Neural progenitor cell (in vitro differentiated cells): ENCODE data around the gene CALHM1. TPM values are rescaled to one million over a fixed set of nuclear protein-coding genes. Genes with fewer than 3 reads are reported as not detected.

Experiments
- DNase-seq: peaks from one replicate; pipeline ENCODE4 v3.0.0-alpha.2; 2016; ENCODE audit warnings: low spot score
- H2AFZ ChIP-seq: fragments of 200-600 bp; sonication (generic); replicated peaks from 2 replicates; pipeline ENCODE4 v1.6.1; 2016; ENCODE audit warnings: antibody characterized with exemption
- H3F3A ChIP-seq: fragments of 200-600 bp; sonication (generic); 2 replicates; pipeline ENCODE4 v1.6.1; 2016; ENCODE audit warnings: antibody characterized with exemption, low read depth
- H3K27ac ChIP-seq: fragments of 200-600 bp; sonication (generic); 2 replicates; pipeline ENCODE4 v1.5.1; 2016; ENCODE audit warnings: mild to moderate bottlenecking
- H3K27me3 ChIP-seq: fragments of 200-600 bp; sonication (generic); 2 replicates; pipeline ENCODE4 v1.6.1; 2016; ENCODE audit warnings: mild to moderate bottlenecking, moderate library complexity
- H3K36me3 ChIP-seq: fragments of 200-600 bp; sonication (generic); 2 replicates; pipeline ENCODE4 v1.5.1; 2016
- H3K4me1 ChIP-seq: fragments of 200-600 bp; sonication (generic); 2 replicates; pipeline ENCODE4 v1.6.1; 2016; ENCODE audit warnings: mixed run types
- H3K4me2 ChIP-seq: fragments of 200-600 bp; sonication (generic); 2 replicates; pipeline ENCODE4 v1.6.1; 2016
- H3K4me3 ChIP-seq: fragments of 200-600 bp; sonication (generic); 2 replicates; pipeline ENCODE4 v1.5.1; 2016
- H3K79me2 ChIP-seq: fragments of 200-600 bp; sonication (generic); 2 replicates; pipeline ENCODE4 v1.6.1; 2016; ENCODE audit warnings: low read depth
- H3K9ac ChIP-seq: fragments of 200-600 bp; sonication (generic); 2 replicates; pipeline ENCODE4 v1.6.1; 2016
- H3K9me3 ChIP-seq: fragments of 200-600 bp; sonication (generic); 2 replicates; pipeline ENCODE4 v1.5.1; 2016; ENCODE audit warnings: low read depth
- H4K20me1 ChIP-seq: fragments of 200-600 bp; sonication (generic); 2 replicates; pipeline ENCODE4 v1.6.1; 2016; ENCODE audit warnings: low read depth
- H3K27ac Mint-ChIP-seq: 3 replicates; pipeline ENCODE4 v1.8.0; 2021; ENCODE audit warnings: mixed read lengths
- H3K27me3 Mint-ChIP-seq: 2 replicates; pipeline ENCODE4 v1.8.0; 2022; ENCODE audit warnings: low read depth, mild to moderate bottlenecking, inconsistent platforms, moderate library complexity, mixed read lengths; ENCODE audit not compliant: insufficient read depth
- H3K36me3 Mint-ChIP-seq: 3 replicates; pipeline ENCODE4 v1.8.0; 2021; ENCODE audit warnings: mixed read lengths
- H3K4me1 Mint-ChIP-seq: 3 replicates; pipeline ENCODE4 v1.8.0; 2021; ENCODE audit warnings: mixed read lengths
- H3K4me3 Mint-ChIP-seq: 3 replicates; pipeline ENCODE4 v1.8.0; 2021; ENCODE audit warnings: mild to moderate bottlenecking, moderate library complexity, mixed read lengths
- H3K9me3 Mint-ChIP-seq: 3 replicates; pipeline ENCODE4 v1.8.0; 2020; ENCODE audit warnings: mixed read lengths
- EZH2 ChIP-seq: fragments of 200-600 bp; sonication (generic); IDR thresholded peaks from 2 replicates; pipeline ENCODE4 v1.6.1; 2017; ENCODE audit warnings: antibody characterized with exemption, mild to moderate bottlenecking, moderate library complexity
- EZH2phosphoT487 ChIP-seq: fragments of 200-600 bp; sonication (generic); IDR thresholded peaks from 2 replicates; pipeline ENCODE4 v1.6.1; 2017; ENCODE audit warnings: antibody characterized with exemption
- total RNA-seq: library from RNA; depleted of rRNA; stranded (reverse); fragments of >200 nt; gene quantifications from 2 replicates; pipeline ENCODE4 v1.2.3, GENCODE V29; 2015; ENCODE audit warnings: low replicate concordance
- TF ChIP-seq, protein P1 (sequence below): fragments of 200-600 bp; sonication (generic); IDR thresholded peaks from 2 replicates; pipeline ENCODE4 v1.5.1; 2017; ENCODE audit warnings: antibody characterized with exemption, mild to moderate bottlenecking

CALHM1 gene
- total RNA-seq, 1 donor from 2014 or later = not detected

DNA sequence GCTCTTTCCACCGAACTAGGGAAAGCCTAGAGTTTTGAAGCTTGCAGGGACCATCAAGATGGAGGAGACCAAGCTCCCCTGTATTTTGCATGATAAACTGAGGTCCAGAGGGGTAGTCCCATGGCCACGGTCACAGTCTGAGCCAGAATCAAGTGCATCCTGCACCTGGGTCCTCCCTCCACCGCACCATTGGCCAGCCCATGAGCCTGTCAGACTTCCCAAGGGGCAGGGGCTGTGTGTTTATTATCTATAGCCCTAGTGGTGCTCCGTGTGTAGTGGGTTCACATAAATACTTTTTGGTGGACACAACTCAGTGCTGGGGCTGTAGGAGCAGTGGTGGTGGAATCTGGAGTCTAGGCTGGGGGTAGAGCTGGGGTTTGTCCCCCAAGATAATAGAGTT is 16.7 kb upstream of the CALHM1 start:
- no peak overlapping the region for H3K27ac ChIP-seq
- TF ChIP-seq EZH2 (no peak), EZH2phosphoT487 (no peak)
- TF ChIP-seq, protein P1, sequence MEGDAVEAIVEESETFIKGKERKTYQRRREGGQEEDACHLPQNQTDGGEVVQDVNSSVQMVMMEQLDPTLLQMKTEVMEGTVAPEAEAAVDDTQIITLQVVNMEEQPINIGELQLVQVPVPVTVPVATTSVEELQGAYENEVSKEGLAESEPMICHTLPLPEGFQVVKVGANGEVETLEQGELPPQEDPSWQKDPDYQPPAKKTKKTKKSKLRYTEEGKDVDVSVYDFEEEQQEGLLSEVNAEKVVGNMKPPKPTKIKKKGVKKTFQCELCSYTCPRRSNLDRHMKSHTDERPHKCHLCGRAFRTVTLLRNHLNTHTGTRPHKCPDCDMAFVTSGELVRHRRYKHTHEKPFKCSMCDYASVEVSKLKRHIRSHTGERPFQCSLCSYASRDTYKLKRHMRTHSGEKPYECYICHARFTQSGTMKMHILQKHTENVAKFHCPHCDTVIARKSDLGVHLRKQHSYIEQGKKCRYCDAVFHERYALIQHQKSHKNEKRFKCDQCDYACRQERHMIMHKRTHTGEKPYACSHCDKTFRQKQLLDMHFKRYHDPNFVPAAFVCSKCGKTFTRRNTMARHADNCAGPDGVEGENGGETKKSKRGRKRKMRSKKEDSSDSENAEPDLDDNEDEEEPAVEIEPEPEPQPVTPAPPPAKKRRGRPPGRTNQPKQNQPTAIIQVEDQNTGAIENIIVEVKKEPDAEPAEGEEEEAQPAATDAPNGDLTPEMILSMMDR = no peak
- no peaks in the 10 kb centered on the region for H4K20me1 ChIP-seq

DNA sequence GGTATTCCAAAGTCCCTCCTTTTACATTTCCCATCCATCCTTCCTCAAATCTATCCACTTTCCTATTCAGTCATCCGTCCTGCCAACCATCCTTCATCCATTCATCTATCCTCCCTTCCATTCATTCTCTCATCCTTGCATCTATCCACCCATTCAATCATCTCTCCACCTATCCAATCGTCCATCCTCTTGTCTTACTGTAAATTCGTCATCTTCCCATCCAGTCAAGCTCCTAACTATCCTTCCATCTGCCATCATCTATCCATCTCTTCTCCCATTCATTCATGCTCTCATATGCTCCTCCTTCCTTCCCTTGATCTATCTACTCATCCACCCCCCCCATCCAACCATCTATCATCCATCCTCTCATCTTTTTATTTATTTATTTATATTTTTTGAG is 15.4 kb upstream of the CALHM1 start:
- no peak for TF ChIP-seq EZH2phosphoT487
- TF ChIP-seq, protein P1 = no peak
- no peak for TF ChIP-seq EZH2
- no peaks in the 10 kb centered on the region for H3K36me3 ChIP-seq

More for the DNA sequence above, 16.7 kb upstream of the CALHM1 start:
- peaks cover 2% of the 10 kb centered on the region for H3F3A ChIP-seq
- no peak overlapping the region for H3K27ac Mint-ChIP-seq
- no peak overlapping the region for H2AFZ ChIP-seq
- no peak overlapping the region for H3K4me2 ChIP-seq
- H3K4me3 ChIP-seq = no peak overlapping the region
- DNase-seq = no peak
- H3K36me3 ChIP-seq = no peaks in the 10 kb centered on the region
- no peaks in the 10 kb centered on the region for H3K36me3 Mint-ChIP-seq
- H3K79me2 ChIP-seq = no peaks in the 10 kb centered on the region
- H3K4me1 ChIP-seq = peaks cover 7% of the 10 kb centered on the region
- H3K9me3 ChIP-seq = no peaks in the 10 kb centered on the region
- H3K4me3 Mint-ChIP-seq = no peak overlapping the region
- peaks cover 7% of the 10 kb centered on the region for H3K4me1 Mint-ChIP-seq
- H3K9ac ChIP-seq = no peak overlapping the region
- H3K27me3 ChIP-seq = no peaks in the 10 kb centered on the region
- no peaks in the 10 kb centered on the region for H3K9me3 Mint-ChIP-seq
- H3K27me3 Mint-ChIP-seq = peaks cover under 1% of the 10 kb centered on the region

DNA sequence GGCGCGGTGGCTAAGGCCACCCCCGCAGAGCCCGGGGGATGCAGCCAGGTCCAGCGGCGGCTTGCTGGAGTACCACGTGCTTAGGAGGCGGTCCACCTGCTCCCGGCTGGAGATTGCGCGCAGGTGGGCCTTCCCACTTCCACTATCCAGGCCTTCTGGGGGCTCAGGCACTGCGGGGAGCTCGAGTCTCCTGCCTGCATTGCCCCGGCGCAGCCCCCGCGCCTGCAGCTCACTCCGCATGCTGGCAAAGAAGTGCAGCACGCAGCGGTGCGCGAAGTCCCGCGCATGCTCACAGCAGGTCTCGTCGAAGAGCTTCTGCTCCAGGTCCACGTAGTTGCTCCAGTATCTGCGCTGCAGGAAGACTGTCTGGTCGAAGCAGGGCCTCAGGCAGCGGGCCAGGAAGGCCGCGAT is 14.6 kb upstream of the CALHM1 start:
- H3F3A ChIP-seq = peaks cover 2% of the 10 kb centered on the region
- no peaks in the 10 kb centered on the region for H4K20me1 ChIP-seq
- no peak overlapping the region for H3K4me2 ChIP-seq
- TF ChIP-seq EZH2 = no peak
- TF ChIP-seq EZH2phosphoT487 = no peak
- H3K9me3 ChIP-seq = no peaks in the 10 kb centered on the region
- no peaks in the 10 kb centered on the region for H3K36me3 ChIP-seq
- no peak for DNase-seq
- no peak overlapping the region for H2AFZ ChIP-seq
- H3K4me3 Mint-ChIP-seq = no peak overlapping the region
- no peaks in the 10 kb centered on the region for H3K27me3 ChIP-seq
- H3K4me1 Mint-ChIP-seq = peaks cover 7% of the 10 kb centered on the region
- no peaks in the 10 kb centered on the region for H3K9me3 Mint-ChIP-seq
- H3K9ac ChIP-seq = no peak overlapping the region
- H3K36me3 Mint-ChIP-seq = no peaks in the 10 kb centered on the region
- H3K27ac Mint-ChIP-seq = no peak overlapping the region
- no peak overlapping the region for H3K4me3 ChIP-seq
- H3K27ac ChIP-seq = no peak overlapping the region
- peaks cover 7% of the 10 kb centered on the region for H3K4me1 ChIP-seq
- H3K27me3 Mint-ChIP-seq = peaks cover 2% of the 10 kb centered on the region
- H3K79me2 ChIP-seq = no peaks in the 10 kb centered on the region

More for the DNA sequence above, 15.4 kb upstream of the CALHM1 start:
- H3K4me3 ChIP-seq = no peak overlapping the region
- H3K9me3 ChIP-seq = no peaks in the 10 kb centered on the region
- peaks cover 7% of the 10 kb centered on the region for H3K4me1 ChIP-seq
- DNase-seq = no peak
- peaks cover 7% of the 10 kb centered on the region for H3K4me1 Mint-ChIP-seq
- no peaks in the 10 kb centered on the region for H3K36me3 Mint-ChIP-seq
- no peaks in the 10 kb centered on the region for H3K27me3 ChIP-seq
- H4K20me1 ChIP-seq = no peaks in the 10 kb centered on the region
- no peak overlapping the region for H3K9ac ChIP-seq
- peaks cover 2% of the 10 kb centered on the region for H3F3A ChIP-seq
- H3K27ac ChIP-seq = no peak overlapping the region
- no peak overlapping the region for H3K4me2 ChIP-seq
- H3K9me3 Mint-ChIP-seq = no peaks in the 10 kb centered on the region
- H3K79me2 ChIP-seq = no peaks in the 10 kb centered on the region
- no peak overlapping the region for H3K27ac Mint-ChIP-seq
- H3K27me3 Mint-ChIP-seq = peaks cover 2% of the 10 kb centered on the region
- no peak overlapping the region for H3K4me3 Mint-ChIP-seq
- H2AFZ ChIP-seq = no peak overlapping the region

DNA sequence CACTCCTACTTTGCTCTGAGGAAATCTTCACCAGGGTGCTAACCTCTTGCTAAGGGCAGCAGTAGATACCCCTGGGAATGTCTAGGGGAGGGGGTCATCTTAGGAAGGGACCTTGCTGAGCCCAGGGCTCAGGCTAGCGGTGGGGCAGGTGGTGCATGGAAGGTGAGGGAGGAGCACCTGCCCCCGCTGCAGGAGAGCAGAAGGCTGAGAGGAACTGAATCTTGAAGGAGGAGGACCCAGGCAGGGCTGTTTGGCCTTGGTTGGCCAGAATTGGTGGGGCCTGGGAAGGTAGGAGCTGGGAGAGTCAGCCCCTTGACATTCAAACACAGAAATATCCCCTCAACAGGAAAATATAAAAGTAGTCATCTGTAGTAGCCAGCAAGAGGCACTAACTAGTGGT is 13.3 kb upstream of the CALHM1 start:
- Mint-ChIP-seq H3K36me3 (no peaks in the 10 kb centered on the region), H3K4me3 (no peak overlapping the region), H3K4me1 (peaks cover 5% of the 10 kb centered on the region), H3K27me3 (peaks cover 2% of the 10 kb centered on the region), H3K27ac (no peak overlapping the region), H3K9me3 (no peaks in the 10 kb centered on the region)
- H2AFZ ChIP-seq = no peak overlapping the region
- no peaks in the 10 kb centered on the region for H4K20me1 ChIP-seq
- no peak for DNase-seq
- peaks cover 6% of the 10 kb centered on the region for H3K4me1 ChIP-seq
- peaks cover 2% of the 10 kb centered on the region for H3F3A ChIP-seq
- H3K36me3 ChIP-seq = no peaks in the 10 kb centered on the region
- no peaks in the 10 kb centered on the region for H3K79me2 ChIP-seq
- no peak overlapping the region for H3K4me3 ChIP-seq
- no peak overlapping the region for H3K9ac ChIP-seq
- H3K4me2 ChIP-seq = no peak overlapping the region
- no peaks in the 10 kb centered on the region for H3K27me3 ChIP-seq
- TF ChIP-seq EZH2phosphoT487 (no peak), EZH2 (no peak)
- TF ChIP-seq, protein P1 = no peak
- no peaks in the 10 kb centered on the region for H3K9me3 ChIP-seq
- H3K27ac ChIP-seq = no peak overlapping the region
